Measurements from ENCODE around the gene FXR2. TPM values are rescaled to one million over a fixed set of nuclear protein-coding genes. Genes with fewer than 3 reads are reported as not detected.

Gene FXR2
- total RNA-seq, 1 experiment from 2014 or later = 49.7 TPM

GRCh38 chr17:7561589-7562207 lies 53.0 kb downstream of the FXR2 start, which contains the start of gene SENP3:
TSS of gene SENP3 (plus strand) at chr17:7561919. CDS start at chr17:7563077, 1,158 bp downstream.
- ChIA-PET CTCF (interaction anchor here (1.3 to 2.4 kb wide), 6 partner anchors 47 to 232 kb away, joined by 3 to 37 read pairs (median 13); partner anchors contain the start of genes NEURL4, PLSCR3 and TMEM102), RAD21 (ENCODE audit: low non-redundant PET in 1 of 2, low total read pairs in 2 of 2, uncharacterized antibody in 2 of 2, unreplicated experiment in 2 of 2) (no interaction called here), POLR2A (interaction anchor here (1.3 to 1.6 kb wide), 2 partner anchors 125 to 611 kb away, joined by 3 to 6 read pairs; partner anchors contain the start of gene TMEM102)
- Histone ChIP-seq H2AFZ (ENCODE audit: low read depth, low read length, poor library complexity, severe bottlenecking) (no peak within 1 kb of the TSS), H3K9ac (ENCODE audit: low read length) (peak within 1 kb of the TSS; percentile 98), H4K20me1 (ENCODE audit: insufficient read depth) (no peaks in the 10 kb centered on the region), H3K36me3 (ENCODE audit: control insufficient read depth in 1 of 2, insufficient read depth in 2 of 2, low read length in 2 of 2) (peaks cover 22 to 30% of the 10 kb centered on the region in 2 experiments), H3K27ac (ENCODE audit: low read depth, low read length) (peak within 1 kb of the TSS; percentile 86), H3K4me1 (ENCODE audit: control insufficient read depth in 1 of 2, insufficient read depth in 2 of 2, low read length in 2 of 2) (peaks cover 27 to 55% of the 10 kb centered on the region in 2 experiments), H3K9me2 (ENCODE audit: insufficient read depth) (no peaks in the 10 kb centered on the region), H3K27me3 (ENCODE audit: insufficient read depth, low read length) (no peaks in the 10 kb centered on the region), H3K79me2 (ENCODE audit: insufficient read depth, low read length) (peaks cover 52% of the 10 kb centered on the region), H3K4me3 (replicated peaks in 1 of 2; ENCODE audit: low read depth in 1 of 2, low read length in 2 of 2) (peak within 1 kb of the TSS; percentile 79 to 83), H3K9me3 (ENCODE audit: control insufficient read depth in 1 of 2, insufficient read depth in 1 of 2, low read depth in 1 of 2, low read length in 2 of 2) (no peaks in the 10 kb centered on the region), H3K4me2 (ENCODE audit: low read length) (peak within 1 kb of the TSS; percentile 95)
- DNase-seq (ENCODE audit: low read depth, low spot score) (peak; percentile 73), ATAC-seq (peak; percentile 84)
- intact Hi-C loops (cut with micrococcal nuclease) = loop anchor here (1.0 to 10.0 kb wide), 5 partner anchors 47 to 205 kb away; partner anchors contain the start of genes CHRNB1, POLR2A and SLC35G6
- BruUV-seq (replicated peaks) = no TSS peak
- TF ChIP-seq JUND (IDR thresholded peaks at IDR 0.05) (no peak), POLR2A (IDR thresholded peaks at IDR 0.05; ENCODE audit: borderline replicate concordance, extremely low read depth, insufficient read depth, insufficient read length) (no peak), ZBTB33 (IDR thresholded peaks at IDR 0.05; ENCODE audit: extremely low read depth, insufficient replicate concordance, low read length) (no peak), REST (IDR thresholded peaks at IDR 0.05; ENCODE audit: low read depth) (no peak), RAD21 (IDR thresholded peaks at IDR 0.05; ENCODE audit: low read depth) (no peak), SRF (IDR thresholded peaks at IDR 0.05; ENCODE audit: low read depth) (0 out of 2 replicates have a peak, but pooled peaks have one; percentile 59), ELF1 (IDR thresholded peaks at IDR 0.05; ENCODE audit: borderline replicate concordance, low read depth) (no peak), EZH2phosphoT487 (IDR thresholded peaks at IDR 0.05; ENCODE audit: borderline replicate concordance) (no peak), POLR2AphosphoS5 (IDR thresholded peaks at IDR 0.05; ENCODE audit: low read depth, low read length) (peak; percentile 65), SIN3A (IDR thresholded peaks at IDR 0.05; ENCODE audit: low read depth) (no peak), TCF7L2 (IDR thresholded peaks at IDR 0.05; ENCODE audit: borderline replicate concordance, extremely low read depth, insufficient read depth, insufficient read length) (peak; percentile 32), MAX (IDR thresholded peaks at IDR 0.05) (peak; percentile 60), ATF3 (IDR thresholded peaks at IDR 0.05) (no peak), EZH2 (IDR thresholded peaks at IDR 0.05) (no peak), FOSL1 (IDR thresholded peaks at IDR 0.05; ENCODE audit: low read depth) (no peak), CBX3 (IDR thresholded peaks at IDR 0.05; ENCODE audit: low read depth) (no peak), YY1 (IDR thresholded peaks at IDR 0.05; ENCODE audit: extremely low read depth, insufficient replicate concordance, low read depth, low read length) (no peak), ZNF274 (IDR thresholded peaks at IDR 0.05; ENCODE audit: low read depth, low read length) (no peak), EGR1 (IDR thresholded peaks at IDR 0.05; ENCODE audit: low read depth) (no peak), SP1 (IDR thresholded peaks at IDR 0.05; ENCODE audit: low read depth) (no peak), ZFX (IDR thresholded peaks at IDR 0.05) (peak; percentile 68; the same call in 1 of the 2 replicates)
